T follicular helper cell (primary cell): ENCODE data around the gene TUBB.
"Not testable (repeated sequence)": the region's sequence is repeated elsewhere in the genome, so short reads cannot be mapped to it uniquely, and the experiment has no call there.

Experiments used
- DNase-seq: peaks from one replicate; pipeline ENCODE4 v3.0.0-alpha.2; 2020; ENCODE audit warnings: low read depth

TUBB gene

GRCh38 chr6:30717845-30718720, 2.1 kb upstream of the TUBB start:
- not testable (repeated sequence) for DNase-seq

GRCh38 chr6:30719356-30719755, 796 bp upstream of the TUBB start:
- DNase-seq = no peak

- DNase-seq = no peak
Measured at GRCh38 chr6:30720738-30721197, 616 bp downstream of the TUBB start.

GRCh38 chr6:30721198-30722024, 1.3 kb downstream of the TUBB start:
- peak; percentile 92 for DNase-seq

- DNase-seq = not testable (repeated sequence)
Measured at GRCh38 chr6:30722025-30722279, 1.8 kb downstream of the TUBB start.

GRCh38 chr6:30722280-30723112, 2.3 kb downstream of the TUBB start:
- peak; percentile 76 for DNase-seq

GRCh38 chr6:30723159-30723842, 3.1 kb downstream of the TUBB start:
- DNase-seq = not testable (repeated sequence)

- not testable (repeated sequence) for DNase-seq
Measured at GRCh38 chr6:30723843-30724741, 3.9 kb downstream of the TUBB start.

GRCh38 chr6:30724906-30725667, 4.9 kb downstream of the TUBB start:
- DNase-seq = no peak

- no peak for DNase-seq
Measured at GRCh38 chr6:30725713-30726505, 5.8 kb downstream of the TUBB start.

- DNase-seq = no peak
Measured at GRCh38 chr6:30726506-30727413, 6.6 kb downstream of the TUBB start.

GRCh38 chr6:30727920-30728553, 7.9 kb downstream of the TUBB start:
- DNase-seq = no peak

GRCh38 chr6:30730601-30731435, 10.7 kb downstream of the TUBB start:
- DNase-seq = peak; percentile 81

GRCh38 chr6:30732237-30732943, 12.2 kb downstream of the TUBB start:
- DNase-seq = no peak

- no peak for DNase-seq
Measured at GRCh38 chr6:30735668-30736314, 15.6 kb downstream of the TUBB start.
